ENCODE results near the gene CDH5. TPM values are rescaled to one million over a fixed set of nuclear protein-coding genes. Genes with fewer than 3 reads are reported as not detected.

CDH5 gene
- total RNA-seq, 1 donor from 2014 or later, result 1,308 TPM

DNA sequence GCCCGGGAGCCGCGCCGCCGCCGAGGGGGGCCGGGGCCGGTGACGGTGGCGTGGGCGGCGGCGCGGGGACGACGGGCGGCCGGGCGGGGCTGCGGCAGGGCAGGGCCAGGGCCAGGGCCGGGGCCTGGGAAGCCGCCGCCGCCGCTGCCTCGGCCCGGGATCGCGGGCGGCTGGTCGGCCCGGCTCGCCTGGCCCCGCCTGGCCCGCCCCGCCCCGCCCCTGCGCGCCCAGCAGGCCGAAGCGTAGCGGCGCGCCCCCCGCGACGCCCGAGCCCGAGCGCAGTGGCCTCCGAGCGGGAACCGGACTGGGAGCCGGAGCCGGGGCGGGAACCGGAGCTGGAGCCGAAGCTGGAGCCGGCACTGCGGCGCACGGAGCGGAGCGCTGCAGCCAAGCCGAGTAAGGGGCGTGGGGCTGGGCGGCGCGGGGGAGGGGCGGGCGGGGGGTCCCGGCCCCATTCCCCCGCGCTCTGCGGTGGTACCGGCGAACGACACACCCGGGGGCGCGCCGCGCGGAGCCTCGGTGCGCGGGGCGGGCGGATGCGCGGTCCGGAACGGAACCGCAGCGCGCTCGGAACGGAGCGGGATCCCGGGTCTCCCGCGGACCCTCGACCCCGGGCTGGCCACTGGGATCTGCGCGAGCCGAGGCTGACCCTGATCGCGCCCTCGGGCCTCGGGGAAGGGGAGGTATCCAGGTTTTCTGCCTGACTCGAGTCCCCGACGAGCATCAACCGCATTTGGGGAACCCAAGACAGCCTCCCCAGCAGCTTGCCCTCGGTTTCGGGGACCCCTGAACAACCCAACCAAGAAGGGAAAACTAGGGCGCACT lies 60.8 kb downstream of the CDH5 start, which contains the start of gene BEAN1:
BEAN1 (plus strand) TSS at position 260 of the 825 bp plus-strand sequence. CDS start 10,382 bp downstream, outside the sequence.
- no peaks in the 10 kb centered on the region for H3K36me3 Mint-ChIP-seq (ENCODE audit: low read depth, unreplicated experiment)
- no peaks in the 10 kb centered on the region for H3K9me3 Mint-ChIP-seq (ENCODE audit: unreplicated experiment)
- H3K27me3 Mint-ChIP-seq (ENCODE audit: unreplicated experiment), result peaks cover 35% of the 10 kb centered on the region
- TF ChIP-seq, protein P1, sequence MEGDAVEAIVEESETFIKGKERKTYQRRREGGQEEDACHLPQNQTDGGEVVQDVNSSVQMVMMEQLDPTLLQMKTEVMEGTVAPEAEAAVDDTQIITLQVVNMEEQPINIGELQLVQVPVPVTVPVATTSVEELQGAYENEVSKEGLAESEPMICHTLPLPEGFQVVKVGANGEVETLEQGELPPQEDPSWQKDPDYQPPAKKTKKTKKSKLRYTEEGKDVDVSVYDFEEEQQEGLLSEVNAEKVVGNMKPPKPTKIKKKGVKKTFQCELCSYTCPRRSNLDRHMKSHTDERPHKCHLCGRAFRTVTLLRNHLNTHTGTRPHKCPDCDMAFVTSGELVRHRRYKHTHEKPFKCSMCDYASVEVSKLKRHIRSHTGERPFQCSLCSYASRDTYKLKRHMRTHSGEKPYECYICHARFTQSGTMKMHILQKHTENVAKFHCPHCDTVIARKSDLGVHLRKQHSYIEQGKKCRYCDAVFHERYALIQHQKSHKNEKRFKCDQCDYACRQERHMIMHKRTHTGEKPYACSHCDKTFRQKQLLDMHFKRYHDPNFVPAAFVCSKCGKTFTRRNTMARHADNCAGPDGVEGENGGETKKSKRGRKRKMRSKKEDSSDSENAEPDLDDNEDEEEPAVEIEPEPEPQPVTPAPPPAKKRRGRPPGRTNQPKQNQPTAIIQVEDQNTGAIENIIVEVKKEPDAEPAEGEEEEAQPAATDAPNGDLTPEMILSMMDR (IDR thresholded peaks at IDR 0.05; ENCODE audit: unreplicated experiment), result no peak
- H3K4me1 Mint-ChIP-seq (ENCODE audit: unreplicated experiment), result peaks cover 2% of the 10 kb centered on the region
- H3K27ac Mint-ChIP-seq (ENCODE audit: unreplicated experiment), result no peak within 1 kb of the TSS
- peak within 1 kb of the TSS; percentile 65 for H3K4me3 Mint-ChIP-seq (ENCODE audit: unreplicated experiment)
- no peak for DNase-seq (ENCODE audit: low spot score)

DNA sequence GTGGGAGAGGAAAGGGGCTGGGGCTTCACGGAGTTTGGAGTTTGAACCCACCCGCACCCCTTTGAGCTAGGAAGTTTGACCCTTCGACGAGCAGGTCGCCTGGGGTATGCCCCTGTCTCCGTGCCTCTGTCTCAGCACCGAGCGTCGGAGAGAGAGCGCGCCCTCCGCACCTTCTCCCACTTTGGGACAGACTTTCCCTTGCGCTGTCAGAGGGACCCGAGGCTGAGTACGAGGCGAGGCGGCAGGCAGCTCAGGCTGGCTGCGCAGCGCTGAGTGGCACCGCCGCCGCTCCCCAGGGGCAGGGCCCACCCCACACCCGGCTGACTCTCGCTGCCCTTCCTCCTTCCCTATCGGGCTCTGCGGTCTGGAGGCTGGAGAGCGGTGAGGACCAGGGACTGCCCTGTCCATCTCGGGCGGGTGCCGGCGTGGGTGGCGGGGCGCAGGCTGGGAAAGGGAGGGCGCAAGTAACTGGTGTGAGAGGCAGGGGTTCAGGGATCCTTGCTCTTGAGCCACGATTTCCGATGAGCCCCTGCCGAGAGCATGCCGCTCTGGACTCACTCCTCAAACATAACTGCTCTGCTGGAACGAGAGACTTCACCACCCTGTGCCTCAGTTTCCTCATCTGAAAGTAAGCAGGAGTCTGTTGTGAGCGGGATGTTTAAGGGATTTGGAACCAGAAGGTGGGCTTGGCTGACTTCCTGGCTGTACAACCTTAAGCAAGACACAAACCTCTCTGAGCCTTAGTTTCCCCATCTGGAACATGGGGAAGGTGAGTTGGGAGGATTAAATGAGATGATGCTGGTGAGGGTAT lies 61.6 kb downstream of the CDH5 start:
- H3K4me3 Mint-ChIP-seq (ENCODE audit: unreplicated experiment), result peak overlapping the region; percentile 65
- H3K4me1 Mint-ChIP-seq (ENCODE audit: unreplicated experiment), result peaks cover 2% of the 10 kb centered on the region
- no peaks in the 10 kb centered on the region for H3K36me3 Mint-ChIP-seq (ENCODE audit: low read depth, unreplicated experiment)
- H3K9me3 Mint-ChIP-seq (ENCODE audit: unreplicated experiment), result no peaks in the 10 kb centered on the region
- peaks cover 31% of the 10 kb centered on the region for H3K27me3 Mint-ChIP-seq (ENCODE audit: unreplicated experiment)
- H3K27ac Mint-ChIP-seq (ENCODE audit: unreplicated experiment), result no peak overlapping the region
- TF ChIP-seq, protein P1 (IDR thresholded peaks at IDR 0.05; ENCODE audit: unreplicated experiment), result no peak
- DNase-seq (ENCODE audit: low spot score), result peak; percentile 28

DNA sequence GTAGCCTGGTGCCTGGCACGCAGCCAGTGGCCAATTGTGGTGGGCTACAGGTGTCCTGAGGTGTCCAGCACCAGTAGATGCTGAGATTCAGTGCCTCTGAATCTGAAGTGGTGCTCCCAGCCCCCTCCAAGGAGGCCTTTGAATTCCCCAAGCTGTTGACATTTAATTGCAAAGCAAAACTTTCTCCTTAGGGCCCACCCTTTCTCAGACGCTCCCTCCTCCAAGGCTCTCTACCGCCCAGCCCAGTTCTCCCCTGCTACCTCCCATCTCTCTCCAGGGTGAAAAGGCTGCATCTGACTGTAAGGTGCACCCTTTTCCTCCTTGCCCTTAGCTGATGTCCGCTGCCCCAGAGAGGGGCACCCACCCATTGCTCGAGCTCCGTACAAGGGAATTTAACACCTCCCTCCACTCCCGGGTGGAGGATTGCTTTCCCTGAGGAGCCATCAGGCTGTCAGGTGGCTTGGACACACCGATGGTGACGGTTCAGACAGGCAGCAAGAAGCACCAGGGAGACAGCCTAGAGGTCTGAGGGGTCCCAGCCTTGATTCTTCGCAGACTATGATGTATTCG lies 62.3 kb downstream of the CDH5 start:
- peaks cover 2% of the 10 kb centered on the region for H3K4me1 Mint-ChIP-seq (ENCODE audit: unreplicated experiment)
- no peaks in the 10 kb centered on the region for H3K36me3 Mint-ChIP-seq (ENCODE audit: low read depth, unreplicated experiment)
- DNase-seq (ENCODE audit: low spot score), result no peak
- no peak overlapping the region for H3K27ac Mint-ChIP-seq (ENCODE audit: unreplicated experiment)
- H3K9me3 Mint-ChIP-seq (ENCODE audit: unreplicated experiment), result no peaks in the 10 kb centered on the region
- peaks cover 30% of the 10 kb centered on the region for H3K27me3 Mint-ChIP-seq (ENCODE audit: unreplicated experiment)
- no peak overlapping the region for H3K4me3 Mint-ChIP-seq (ENCODE audit: unreplicated experiment)
- TF ChIP-seq, protein P1 (IDR thresholded peaks at IDR 0.05; ENCODE audit: unreplicated experiment), result no peak

GRCh38 chr16:66429290-66429962 lies 62.9 kb downstream of the CDH5 start:
- no peak for DNase-seq (ENCODE audit: low spot score)
- peaks cover 30% of the 10 kb centered on the region for H3K27me3 Mint-ChIP-seq (ENCODE audit: unreplicated experiment)
- H3K4me1 Mint-ChIP-seq (ENCODE audit: unreplicated experiment), result peaks cover 2% of the 10 kb centered on the region
- H3K36me3 Mint-ChIP-seq (ENCODE audit: low read depth, unreplicated experiment), result no peaks in the 10 kb centered on the region
- H3K9me3 Mint-ChIP-seq (ENCODE audit: unreplicated experiment), result no peaks in the 10 kb centered on the region
- no peak overlapping the region for H3K27ac Mint-ChIP-seq (ENCODE audit: unreplicated experiment)
- no peak overlapping the region for H3K4me3 Mint-ChIP-seq (ENCODE audit: unreplicated experiment)
- TF ChIP-seq, protein P1 (IDR thresholded peaks at IDR 0.05; ENCODE audit: unreplicated experiment), result no peak
